ENCODE measurements around the gene SEPSECS.

- TF ChIP-seq CTCF (IDR thresholded peaks at IDR 0.05; ENCODE audit: control extremely low read depth in 1 of 3, insufficient read depth in 1 of 3, low read depth in 1 of 3, low read length in 3 of 3) (no peak), TCF12 (IDR thresholded peaks at IDR 0.05; ENCODE audit: low read depth, low read length) (no peak), RAD21 (IDR thresholded peaks at IDR 0.05 in 1 of 2, conservative IDR thresholded peaks at IDR 0.05 in 1 of 2; ENCODE audit: low read depth in 2 of 2, low read length in 2 of 2) (no peak), CHD2 (IDR thresholded peaks at IDR 0.05; ENCODE audit: low read length) (no peak), PHF8 (conservative IDR thresholded peaks at IDR 0.05; ENCODE audit: low read depth, low read length) (no peak), TBP (IDR thresholded peaks at IDR 0.05; ENCODE audit: low read depth, low read length) (no peak), EZH2 (IDR thresholded peaks at IDR 0.05; ENCODE audit: low read depth, low read length, severe bottlenecking) (no peak)
These were observed 27.1 kb downstream of the SEPSECS start for GRCh38 chr4:25133132-25133531.

All from H1 (cell line).